Vagina (tissue), 2 donors: ENCODE results near the gene ATP6V1A. TPM values are rescaled to one million over a fixed set of nuclear protein-coding genes. Genes with fewer than 3 reads are reported as not detected.

Source experiments
- DNase-seq, 2 donors: peaks; one replicate each; pipeline ENCODE4 v3.0.0-alpha.2; 2017; ENCODE audit errors: extremely low spot score in 2 of 2
- H3K27ac ChIP-seq: fragments of 200-600 bp; sonication (generic); one replicate; pipeline ENCODE4 v1.5.1; 2019
- H3K27me3 ChIP-seq: fragments of 200-600 bp; sonication (generic); one replicate; pipeline ENCODE4 v1.5.1; 2019
- H3K36me3 ChIP-seq, 2 donors: fragments of 200-600 bp; sonication (generic); one replicate each; pipeline ENCODE4 v1.5.1; 2017 to 2019
- H3K4me1 ChIP-seq: fragments of 200-600 bp; sonication (generic); one replicate; pipeline ENCODE4 v1.5.1; 2019
- H3K4me3 ChIP-seq, 2 donors: fragments of 200-600 bp; sonication (generic); 1 replicate in 1 of 2; 2 replicates in 1 of 2; pipeline ENCODE4 v1.5.1; 2016 to 2019
- H3K9me3 ChIP-seq: fragments of 200-600 bp; sonication (generic); one replicate; pipeline ENCODE4 v1.5.1; 2019
- CTCF ChIP-seq, 3 experiments: fragments of 450-650 bp in 2 of 3; fragments of 200-600 bp in 1 of 3; sonication (generic) in 1 of 3; IDR thresholded peaks; one replicate each; pipeline ENCODE4 v1.5.1; 2017 to 2019; ENCODE audit warnings: antibody characterized with exemption in 3 of 3, mild to moderate bottlenecking in 2 of 3, moderate library complexity in 2 of 3
- POLR2A ChIP-seq, 2 donors: fragments of 450-650 bp; IDR thresholded peaks; one replicate each; pipeline ENCODE4 v1.6.1; 2017; ENCODE audit warnings: antibody characterized with exemption in 2 of 2, mild to moderate bottlenecking in 2 of 2, moderate library complexity in 2 of 2
- POLR2AphosphoS5 ChIP-seq, 2 donors: sonication (generic); formaldehyde crosslinking; IDR thresholded peaks; one replicate each; pipeline ENCODE4 v1.9.0; 2017; ENCODE audit warnings: antibody characterized with exemption in 2 of 2, mild to moderate bottlenecking in 2 of 2, low read depth in 1 of 2; ENCODE audit not compliant: insufficient read depth in 1 of 2
- intact Hi-C: fragments of 100-400 bp; cut with DNase I; formaldehyde crosslinking; loops from one replicate; pipeline ENCODE4 v1.15.1; 2023
- total RNA-seq: library from RNA; depleted of rRNA; stranded (reverse); fragments of >200 nt; gene quantifications from one replicate; pipeline ENCODE4 v1.2.3, GENCODE V29; 2016

ATP6V1A gene
- total RNA-seq, 1 donor from 2014 or later: 28.5 TPM

- Histone ChIP-seq H3K4me3 (no peak overlapping the region), H3K9me3 (no peaks in the 10 kb centered on the region), H3K27ac (no peak overlapping the region), H3K27me3 (no peaks in the 10 kb centered on the region), H3K4me1 (no peaks in the 10 kb centered on the region), H3K36me3 (peaks cover 0 to 33% of the 10 kb centered on the region in 2 donors)
- intact Hi-C loops: no loop called here
- no peak for DNase-seq
- no peak for TF ChIP-seq CTCF (IDR thresholded peaks at IDR 0.05)
- TF ChIP-seq POLR2AphosphoS5 (IDR thresholded peaks at IDR 0.05; ENCODE audit: insufficient read depth in 1 of 2, low read depth in 1 of 2): no peak
- no peak for TF ChIP-seq POLR2A (IDR thresholded peaks at IDR 0.05)
Observed at GRCh38 chr3:113719294-113719693, 27.5 kb upstream of the ATP6V1A start.

GRCh38 chr3:113719758-113720157, 27.1 kb upstream of the ATP6V1A start:
- intact Hi-C loops: no loop called here
- no peak for DNase-seq
- Histone ChIP-seq H3K36me3 (peaks cover 0 to 33% of the 10 kb centered on the region in 2 donors), H3K27me3 (no peaks in the 10 kb centered on the region), H3K4me3 (no peak overlapping the region), H3K4me1 (no peaks in the 10 kb centered on the region), H3K27ac (no peak overlapping the region), H3K9me3 (no peaks in the 10 kb centered on the region)
- no peak for TF ChIP-seq POLR2A (IDR thresholded peaks at IDR 0.05)
- no peak for TF ChIP-seq CTCF (IDR thresholded peaks at IDR 0.05)
- no peak for TF ChIP-seq POLR2AphosphoS5 (IDR thresholded peaks at IDR 0.05; ENCODE audit: insufficient read depth in 1 of 2, low read depth in 1 of 2)

- peaks cover 5% of the 10 kb centered on the region for H3K4me1 ChIP-seq
- no peak for DNase-seq
- intact Hi-C loops: no loop called here
- no peak overlapping the region for H3K27ac ChIP-seq
- no peaks in the 10 kb centered on the region for H3K27me3 ChIP-seq
- TF ChIP-seq CTCF (IDR thresholded peaks at IDR 0.05): no peak
- TF ChIP-seq POLR2A (IDR thresholded peaks at IDR 0.05): no peak
- TF ChIP-seq POLR2AphosphoS5 (IDR thresholded peaks at IDR 0.05; ENCODE audit: insufficient read depth in 1 of 2, low read depth in 1 of 2): no peak
- no peak overlapping the region for H3K4me3 ChIP-seq
- no peaks in the 10 kb centered on the region for H3K9me3 ChIP-seq
- H3K36me3 ChIP-seq: peaks cover 0 to 26% of the 10 kb centered on the region in 2 donors
Observed at GRCh38 chr3:113721636-113722035, 25.2 kb upstream of the ATP6V1A start.

- H3K27me3 ChIP-seq: no peaks in the 10 kb centered on the region
- H3K36me3 ChIP-seq: no peaks in the 10 kb centered on the region
- H3K4me1 ChIP-seq: peaks cover 5% of the 10 kb centered on the region
- DNase-seq: no peak
- H3K9me3 ChIP-seq: no peaks in the 10 kb centered on the region
- TF ChIP-seq POLR2A (IDR thresholded peaks at IDR 0.05) (no peak), POLR2AphosphoS5 (IDR thresholded peaks at IDR 0.05; ENCODE audit: insufficient read depth in 1 of 2, low read depth in 1 of 2) (no peak), CTCF (IDR thresholded peaks at IDR 0.05) (no peak)
- H3K4me3 ChIP-seq: no peak overlapping the region
- intact Hi-C loops: no loop called here
- no peak overlapping the region for H3K27ac ChIP-seq
Observed at GRCh38 chr3:113728661-113729060, 18.2 kb upstream of the ATP6V1A start.

- H3K27me3 ChIP-seq: no peaks in the 10 kb centered on the region
- H3K9me3 ChIP-seq: no peaks in the 10 kb centered on the region
- peaks cover 1% of the 10 kb centered on the region for H3K4me1 ChIP-seq
- no peaks in the 10 kb centered on the region for H3K36me3 ChIP-seq
- H3K27ac ChIP-seq: no peak overlapping the region
- H3K4me3 ChIP-seq: no peak overlapping the region
- intact Hi-C loops: no loop called here
- no peak for TF ChIP-seq POLR2AphosphoS5 (IDR thresholded peaks at IDR 0.05; ENCODE audit: insufficient read depth in 1 of 2, low read depth in 1 of 2)
- TF ChIP-seq CTCF (IDR thresholded peaks at IDR 0.05): no peak
- no peak for TF ChIP-seq POLR2A (IDR thresholded peaks at IDR 0.05)
- DNase-seq: no peak
Observed at GRCh38 chr3:113730550-113730949, 16.3 kb upstream of the ATP6V1A start.
